H1 (cell line): ENCODE results near the gene TGFBR1.

Experiments
- CBX5 ChIP-seq: fragments of 300-800, 300-1000 bp; sonication (generic); IDR thresholded peaks from 2 replicates; pipeline ENCODE4 v1.7.1; 2016; ENCODE audit warnings: antibody characterized with exemption, low read length, low read depth
- CTCF ChIP-seq, 3 experiments: IDR thresholded peaks; 1 replicate in 2 of 3; 2 replicates in 1 of 3; pipeline versions ENCODE4 v1.5.1 to v1.6.1; 2011; ENCODE audit warnings: low read length in 3 of 3, mild to moderate bottlenecking in 3 of 3, inconsistent platforms in 2 of 3, low read depth in 1 of 3, moderate library complexity in 1 of 3; ENCODE audit not compliant: insufficient read depth in 1 of 3; ENCODE audit errors: control extremely low read depth in 1 of 3
- TCF12 ChIP-seq: IDR thresholded peaks from 2 replicates; pipeline ENCODE4 v1.6.1; 2011; ENCODE audit warnings: low read depth, mild to moderate bottlenecking, low read length

DNA sequence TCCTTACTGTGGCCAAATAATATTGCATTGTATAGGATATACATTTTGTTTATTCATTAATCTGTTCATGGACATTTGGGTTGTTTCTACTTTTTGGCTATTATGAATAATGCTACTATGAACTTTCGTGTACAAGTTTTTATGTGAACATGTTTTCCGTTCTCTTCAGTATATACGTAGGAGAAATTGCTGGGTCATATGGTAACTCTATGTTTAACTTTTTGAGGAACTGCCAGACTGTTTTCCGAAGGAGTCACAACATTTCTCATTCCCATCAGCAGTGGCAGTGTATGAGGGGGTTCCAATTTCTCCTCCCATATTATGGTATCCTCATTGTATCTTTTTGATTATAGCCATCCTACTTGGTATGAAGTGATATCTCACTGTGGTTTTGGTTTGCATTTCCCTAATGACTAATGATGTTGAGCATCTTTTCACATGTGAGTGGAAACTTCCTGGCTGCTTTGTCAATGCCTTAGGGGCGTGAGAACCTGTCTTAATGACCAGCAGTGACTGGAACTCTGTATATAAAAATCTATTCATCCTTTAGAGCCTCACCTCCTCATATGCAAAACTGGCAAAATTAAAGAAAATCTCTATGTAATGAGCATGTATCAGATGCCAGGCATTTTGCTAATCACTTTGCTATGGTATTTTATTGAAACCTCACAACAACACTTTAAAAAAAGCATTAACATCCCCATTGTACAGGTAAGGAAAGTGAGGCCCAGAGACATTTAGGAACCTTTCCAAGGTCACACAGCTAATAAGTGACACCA lies 47.8 kb upstream of the TGFBR1 start:
- TF ChIP-seq CBX5 (no peak), TCF12 (no peak), CTCF (IDR thresholded peaks at IDR 0.05; ENCODE audit: control extremely low read depth in 1 of 3, insufficient read depth in 1 of 3, low read depth in 1 of 3, low read length in 3 of 3) (no peak)
